HepG2 (cell line): ENCODE measurements around the gene KRTAP5-6. TPM values are rescaled to one million over a fixed set of nuclear protein-coding genes. Genes with fewer than 3 reads are reported as not detected.
A peak's percentile ranks its signal among the peaks of the same experiment; 100 is the strongest.

ENCODE experiments used
- CBX5 ChIP-seq: sonication (generic); formaldehyde crosslinking; IDR thresholded peaks from 2 replicates; pipeline ENCODE4 v1.4.0; 2020; ENCODE audit warnings: missing genetic modification reagents, borderline replicate concordance
- FOXP1 ChIP-seq, 2 experiments: fragments of 450-650 bp in 1 of 2; IDR thresholded peaks; 2 replicates each; pipeline ENCODE4 v1.6.1; 2017 to 2018; ENCODE audit warnings: antibody characterized with exemption in 1 of 2
- SIX4 ChIP-seq: sonication (generic); formaldehyde crosslinking; IDR thresholded peaks from 2 replicates; pipeline ENCODE4 v1.4.0; 2020; ENCODE audit warnings: missing genetic modification reagents
- ZNF567 ChIP-seq: sonication (generic); formaldehyde crosslinking; IDR thresholded peaks from 2 replicates; pipeline ENCODE4 v1.8.1; 2023; ENCODE audit warnings: mild to moderate bottlenecking, missing genetic modification reagents, borderline replicate concordance
- ZNF609 ChIP-seq: sonication (generic); formaldehyde crosslinking; IDR thresholded peaks from 2 replicates; pipeline ENCODE4 v1.4.0; 2020; ENCODE audit warnings: mild to moderate bottlenecking, missing genetic modification reagents, borderline replicate concordance
- polyA plus RNA-seq, 8 experiments: library from polyadenylated mRNA; depleted of rRNA in 3 of 8; stranded (reverse) in 7 of 8; unstranded in 1 of 8; fragments of >200 nt; fragmentation: Illumina TruSeq in 4 of 8; extraction: Trizol in 4 of 8; gene quantifications; 2 replicates each; pipeline versions ENCODE4 v1.2.1 to v1.2.3, GENCODE V29; 2011 to 2016; ENCODE audit warnings: low read depth in 4 of 8, missing spikeins in 1 of 8, mixed read lengths in 1 of 8; ENCODE audit not compliant: insufficient read depth in 1 of 8
- total RNA-seq, 5 experiments: library from RNA; depleted of rRNA; stranded (reverse); fragments of >200 nt; fragmentation: Illumina TruSeq; extraction: Trizol; gene quantifications; 2 replicates each; pipeline ENCODE4 v1.2.3, GENCODE V29; 2016; ENCODE audit warnings: low read depth in 1 of 5
- TF ChIP-seq, protein P1 (sequence below): IDR thresholded peaks from 2 replicates; pipeline ENCODE4 v1.6.1; 2016; ENCODE audit warnings: low read depth, borderline replicate concordance
- TF ChIP-seq, protein P2 (sequence below): sonication (generic); formaldehyde crosslinking; IDR thresholded peaks from 2 replicates; pipeline ENCODE4 v1.9.0; 2022; ENCODE audit warnings: missing genetic modification reagents, mild to moderate bottlenecking, borderline replicate concordance
- TF ChIP-seq, protein P3 (sequence below): sonication (generic); formaldehyde crosslinking; IDR thresholded peaks from 2 replicates; pipeline ENCODE4 v1.5.0; 2020; ENCODE audit warnings: missing genetic modification reagents
- TF ChIP-seq, protein P4 (sequence below): IDR thresholded peaks from 2 replicates; pipeline ENCODE4 v1.6.1; 2016; ENCODE audit warnings: missing compliant biosample characterization, missing genetic modification reagents, borderline replicate concordance

Gene KRTAP5-6
- total and polyA plus RNA-seq, 2 of the 13 experiments (the other 11 are each of a cell fraction or from before 2014, with no cell fraction given) = not detected

DNA sequence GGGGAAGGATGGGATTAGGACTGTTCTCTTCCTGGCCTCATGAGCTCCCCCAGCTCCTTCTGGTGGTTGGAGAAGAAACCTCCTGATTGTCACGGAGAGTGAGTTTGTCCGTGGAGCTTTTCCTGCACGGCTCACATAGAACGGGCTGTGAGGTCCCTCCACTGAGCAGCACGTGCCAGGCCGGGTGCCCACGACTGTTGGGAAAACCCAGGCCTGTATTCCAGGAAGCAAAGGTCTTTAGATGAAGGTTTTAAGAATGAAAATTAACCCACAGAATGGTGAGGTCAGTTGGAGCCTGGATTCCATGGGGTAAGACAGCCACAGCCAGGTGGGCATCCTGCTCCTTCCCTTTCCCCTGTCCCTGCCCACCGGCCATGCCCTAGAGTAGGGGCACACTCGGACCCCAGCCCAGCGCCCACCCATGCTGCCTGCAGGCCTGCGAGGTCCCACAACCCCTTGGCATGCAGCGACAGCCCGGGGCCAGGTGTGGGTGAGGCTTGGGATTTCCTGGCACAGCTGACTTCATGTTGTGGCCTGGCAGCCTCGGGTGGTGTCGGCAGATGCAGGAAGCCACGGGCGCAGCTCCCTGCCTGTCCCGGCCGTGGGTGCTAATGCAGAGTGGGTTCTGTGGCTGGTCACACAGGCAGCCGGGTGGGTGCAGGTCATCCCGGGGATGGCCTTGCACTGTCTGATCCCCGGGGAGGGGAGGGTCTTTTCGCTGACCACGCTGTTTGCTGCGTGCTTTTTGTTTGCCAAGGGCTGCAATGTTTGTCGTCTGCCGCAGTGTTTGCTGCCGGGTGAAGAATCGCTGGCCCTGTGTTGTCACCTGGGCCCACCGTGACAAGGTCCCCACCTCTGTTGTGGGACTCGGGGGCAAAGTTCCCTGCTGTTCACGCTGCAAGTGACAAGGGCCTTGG lies 7.5 kb upstream of the KRTAP5-6 start (continued):
- peak; percentile 87 for TF ChIP-seq CBX5 (CRISPR knock-in tag)
- TF ChIP-seq, protein P1, sequence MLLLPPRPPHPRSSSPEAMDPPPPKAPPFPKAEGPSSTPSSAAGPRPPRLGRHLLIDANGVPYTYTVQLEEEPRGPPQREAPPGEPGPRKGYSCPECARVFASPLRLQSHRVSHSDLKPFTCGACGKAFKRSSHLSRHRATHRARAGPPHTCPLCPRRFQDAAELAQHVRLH = peak; percentile 96; the same call in 1 of the 2 replicates
- TF ChIP-seq, protein P2, sequence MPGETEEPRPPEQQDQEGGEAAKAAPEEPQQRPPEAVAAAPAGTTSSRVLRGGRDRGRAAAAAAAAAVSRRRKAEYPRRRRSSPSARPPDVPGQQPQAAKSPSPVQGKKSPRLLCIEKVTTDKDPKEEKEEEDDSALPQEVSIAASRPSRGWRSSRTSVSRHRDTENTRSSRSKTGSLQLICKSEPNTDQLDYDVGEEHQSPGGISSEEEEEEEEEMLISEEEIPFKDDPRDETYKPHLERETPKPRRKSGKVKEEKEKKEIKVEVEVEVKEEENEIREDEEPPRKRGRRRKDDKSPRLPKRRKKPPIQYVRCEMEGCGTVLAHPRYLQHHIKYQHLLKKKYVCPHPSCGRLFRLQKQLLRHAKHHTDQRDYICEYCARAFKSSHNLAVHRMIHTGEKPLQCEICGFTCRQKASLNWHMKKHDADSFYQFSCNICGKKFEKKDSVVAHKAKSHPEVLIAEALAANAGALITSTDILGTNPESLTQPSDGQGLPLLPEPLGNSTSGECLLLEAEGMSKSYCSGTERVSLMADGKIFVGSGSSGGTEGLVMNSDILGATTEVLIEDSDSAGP (CRISPR knock-in tag) = peak; percentile 85
- TF ChIP-seq, protein P3, sequence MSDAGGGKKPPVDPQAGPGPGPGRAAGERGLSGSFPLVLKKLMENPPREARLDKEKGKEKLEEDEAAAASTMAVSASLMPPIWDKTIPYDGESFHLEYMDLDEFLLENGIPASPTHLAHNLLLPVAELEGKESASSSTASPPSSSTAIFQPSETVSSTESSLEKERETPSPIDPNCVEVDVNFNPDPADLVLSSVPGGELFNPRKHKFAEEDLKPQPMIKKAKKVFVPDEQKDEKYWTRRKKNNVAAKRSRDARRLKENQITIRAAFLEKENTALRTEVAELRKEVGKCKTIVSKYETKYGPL = peak; percentile 19; the same call in 1 of the 2 replicates
- TF ChIP-seq ZNF609 (CRISPR knock-in tag) = peak; percentile 98
- TF ChIP-seq FOXP1 (IDR thresholded peaks at IDR 0.05) = 0 out of 2 replicates have a peak, but pooled peaks have one; percentile 37
- TF ChIP-seq FOXP1 (CRISPR knock-in tag; IDR thresholded peaks at IDR 0.05) = peak; percentile 98
- TF ChIP-seq, protein P4, sequence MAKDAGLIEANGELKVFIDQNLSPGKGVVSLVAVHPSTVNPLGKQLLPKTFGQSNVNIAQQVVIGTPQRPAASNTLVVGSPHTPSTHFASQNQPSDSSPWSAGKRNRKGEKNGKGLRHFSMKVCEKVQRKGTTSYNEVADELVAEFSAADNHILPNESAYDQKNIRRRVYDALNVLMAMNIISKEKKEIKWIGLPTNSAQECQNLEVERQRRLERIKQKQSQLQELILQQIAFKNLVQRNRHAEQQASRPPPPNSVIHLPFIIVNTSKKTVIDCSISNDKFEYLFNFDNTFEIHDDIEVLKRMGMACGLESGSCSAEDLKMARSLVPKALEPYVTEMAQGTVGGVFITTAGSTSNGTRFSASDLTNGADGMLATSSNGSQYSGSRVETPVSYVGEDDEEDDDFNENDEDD (CRISPR knock-in tag) = peak; percentile 75; the same call in 1 of the 2 replicates
- TF ChIP-seq SIX4 (CRISPR knock-in tag) = peak; percentile 88
- TF ChIP-seq ZNF567 (CRISPR knock-in tag) = peak; percentile 85; the same call in 1 of the 2 replicates
